ENCODE measurements around the gene KDM1B. TPM values are rescaled to one million over a fixed set of nuclear protein-coding genes. Genes with fewer than 3 reads are reported as not detected.
"Not testable (repeated sequence)": the region's sequence is repeated elsewhere in the genome, so short reads cannot be mapped to it uniquely, and the experiment has no call there.

Gene KDM1B
- total and polyA plus RNA-seq, 2 donors = 9.4 to 14.1 TPM

GRCh38 chr6:18192026-18192425, 36.8 kb downstream of the KDM1B start:
- peaks cover 11 to 16% of the 10 kb centered on the region in 2 donors for H3K36me3 ChIP-seq (ENCODE audit: control insufficient read depth in 2 of 2, insufficient read depth in 2 of 2, low read length in 1 of 2)
- DNase-seq (ENCODE audit: low read depth in 6 of 9, low spot score in 9 of 9) = no peak

GRCh38 chr6:18203786-18204185, 48.6 kb downstream of the KDM1B start:
- H3K36me3 ChIP-seq (ENCODE audit: control insufficient read depth in 2 of 2, insufficient read depth in 2 of 2, low read length in 1 of 2) = peaks cover 24 to 48% of the 10 kb centered on the region in 2 donors
- H3K4me3 ChIP-seq (ENCODE audit: low read length in 2 of 2) = no peak overlapping the region
- H3K4me1 ChIP-seq (ENCODE audit: control insufficient read depth in 2 of 2, insufficient read depth in 2 of 2, low read length in 2 of 2) = no peaks in the 10 kb centered on the region
- DNase-seq (ENCODE audit: low read depth in 6 of 9, low spot score in 9 of 9) = no peak
- 98% methylated on average over 6 of the region's 6 CpGs for WGBS
- no peaks in the 10 kb centered on the region for H3K9me3 ChIP-seq (ENCODE audit: control insufficient read depth in 2 of 2, insufficient read depth in 1 of 2, low read length in 1 of 2)
- no peaks in the 10 kb centered on the region for H3K27me3 ChIP-seq (ENCODE audit: control insufficient read depth in 2 of 2, insufficient read depth in 1 of 2, low read length in 1 of 2)
- H3K27ac ChIP-seq (ENCODE audit: low read depth in 1 of 2, low read length in 1 of 2) = no peak overlapping the region

More at GRCh38 chr6:18192026-18192425, 36.8 kb downstream of the KDM1B start:
- WGBS = 97% methylated on average over 3 of the region's 3 CpGs
- H3K27me3 ChIP-seq (ENCODE audit: control insufficient read depth in 2 of 2, insufficient read depth in 1 of 2, low read length in 1 of 2) = no peaks in the 10 kb centered on the region
- H3K4me1 ChIP-seq (ENCODE audit: control insufficient read depth in 2 of 2, insufficient read depth in 2 of 2, low read length in 2 of 2) = no peaks in the 10 kb centered on the region
- H3K4me3 ChIP-seq (ENCODE audit: low read length in 2 of 2) = no peak overlapping the region
- H3K27ac ChIP-seq (ENCODE audit: low read depth in 1 of 2, low read length in 1 of 2) = no peak overlapping the region
- no peaks in the 10 kb centered on the region for H3K9me3 ChIP-seq (ENCODE audit: control insufficient read depth in 2 of 2, insufficient read depth in 1 of 2, low read length in 1 of 2)

GRCh38 chr6:18204691-18205090, 49.5 kb downstream of the KDM1B start:
- Histone ChIP-seq H3K36me3 (ENCODE audit: control insufficient read depth in 2 of 2, insufficient read depth in 2 of 2, low read length in 1 of 2) (peaks cover 18 to 42% of the 10 kb centered on the region in 2 donors), H3K27ac (ENCODE audit: low read depth in 1 of 2, low read length in 1 of 2) (no peak overlapping the region), H3K27me3 (ENCODE audit: control insufficient read depth in 2 of 2, insufficient read depth in 1 of 2, low read length in 1 of 2) (no peaks in the 10 kb centered on the region), H3K4me3 (ENCODE audit: low read length in 2 of 2) (no peak overlapping the region), H3K9me3 (ENCODE audit: control insufficient read depth in 2 of 2, insufficient read depth in 1 of 2, low read length in 1 of 2) (no peaks in the 10 kb centered on the region), H3K4me1 (ENCODE audit: control insufficient read depth in 2 of 2, insufficient read depth in 2 of 2, low read length in 2 of 2) (no peaks in the 10 kb centered on the region)
- no peak for DNase-seq (ENCODE audit: low read depth in 6 of 9, low spot score in 9 of 9)
- 98% methylated on average over 8 of the region's 8 CpGs for WGBS

GRCh38 chr6:18206591-18206990, 51.4 kb downstream of the KDM1B start:
- 96% methylated on average over 6 of the region's 6 CpGs for WGBS
- no peak overlapping the region for H3K27ac ChIP-seq (ENCODE audit: low read depth in 1 of 2, low read length in 1 of 2)
- DNase-seq (ENCODE audit: low read depth in 6 of 9, low spot score in 9 of 9) = no peak
- H3K9me3 ChIP-seq (ENCODE audit: control insufficient read depth in 2 of 2, insufficient read depth in 1 of 2, low read length in 1 of 2) = no peaks in the 10 kb centered on the region
- no peaks in the 10 kb centered on the region for H3K27me3 ChIP-seq (ENCODE audit: control insufficient read depth in 2 of 2, insufficient read depth in 1 of 2, low read length in 1 of 2)
- H3K36me3 ChIP-seq (ENCODE audit: control insufficient read depth in 2 of 2, insufficient read depth in 2 of 2, low read length in 1 of 2) = peaks cover 20 to 34% of the 10 kb centered on the region in 2 donors
- H3K4me1 ChIP-seq (ENCODE audit: control insufficient read depth in 2 of 2, insufficient read depth in 2 of 2, low read length in 2 of 2) = no peaks in the 10 kb centered on the region
- H3K4me3 ChIP-seq (ENCODE audit: low read length in 2 of 2) = no peak overlapping the region

- Histone ChIP-seq H3K36me3 (ENCODE audit: control insufficient read depth in 2 of 2, insufficient read depth in 2 of 2, low read length in 1 of 2) (peaks cover 18 to 27% of the 10 kb centered on the region in 2 donors), H3K27me3 (ENCODE audit: control insufficient read depth in 2 of 2, insufficient read depth in 1 of 2, low read length in 1 of 2) (no peaks in the 10 kb centered on the region), H3K4me1 (ENCODE audit: control insufficient read depth in 2 of 2, insufficient read depth in 2 of 2, low read length in 2 of 2) (no peaks in the 10 kb centered on the region), H3K9me3 (ENCODE audit: control insufficient read depth in 2 of 2, insufficient read depth in 1 of 2, low read length in 1 of 2) (no peaks in the 10 kb centered on the region), H3K27ac (ENCODE audit: low read depth in 1 of 2, low read length in 1 of 2) (no peak overlapping the region), H3K4me3 (ENCODE audit: low read length in 2 of 2) (no peak overlapping the region)
- DNase-seq (ENCODE audit: low read depth in 6 of 9, low spot score in 9 of 9) = no peak
- over 99% methylated on average over 8 of the region's 8 CpGs for WGBS
These were observed 52.2 kb downstream of the KDM1B start for GRCh38 chr6:18207438-18207837.

GRCh38 chr6:18207949-18208348, 52.7 kb downstream of the KDM1B start:
- no peaks in the 10 kb centered on the region for H3K27me3 ChIP-seq (ENCODE audit: control insufficient read depth in 2 of 2, insufficient read depth in 1 of 2, low read length in 1 of 2)
- H3K36me3 ChIP-seq (ENCODE audit: control insufficient read depth in 2 of 2, insufficient read depth in 2 of 2, low read length in 1 of 2) = peaks cover 17 to 22% of the 10 kb centered on the region in 2 donors
- no peak for DNase-seq (ENCODE audit: low read depth in 6 of 9, low spot score in 9 of 9)
- 71% methylated on average over 2 of the region's 2 CpGs for WGBS
- no peak overlapping the region for H3K27ac ChIP-seq (ENCODE audit: low read depth in 1 of 2, low read length in 1 of 2)
- H3K9me3 ChIP-seq (ENCODE audit: control insufficient read depth in 2 of 2, insufficient read depth in 1 of 2, low read length in 1 of 2) = no peaks in the 10 kb centered on the region
- no peak overlapping the region for H3K4me3 ChIP-seq (ENCODE audit: low read length in 2 of 2)
- no peaks in the 10 kb centered on the region for H3K4me1 ChIP-seq (ENCODE audit: control insufficient read depth in 2 of 2, insufficient read depth in 2 of 2, low read length in 2 of 2)

- WGBS = 87% methylated on average over 9 of the region's 9 CpGs
- not testable (repeated sequence) for H3K27ac ChIP-seq (ENCODE audit: low read depth in 1 of 2, low read length in 1 of 2); H3K4me3 ChIP-seq (ENCODE audit: low read length in 2 of 2); H3K4me1 ChIP-seq (ENCODE audit: control insufficient read depth in 2 of 2, insufficient read depth in 2 of 2, low read length in 2 of 2); DNase-seq (ENCODE audit: low read depth in 6 of 9, low spot score in 9 of 9); H3K27me3 ChIP-seq (ENCODE audit: control insufficient read depth in 2 of 2, insufficient read depth in 1 of 2, low read length in 1 of 2); H3K9me3 ChIP-seq (ENCODE audit: control insufficient read depth in 2 of 2, insufficient read depth in 1 of 2, low read length in 1 of 2)
- peaks cover 15 to 17% of the 10 kb centered on the region in 2 donors for H3K36me3 ChIP-seq (ENCODE audit: control insufficient read depth in 2 of 2, insufficient read depth in 2 of 2, low read length in 1 of 2)
These were observed 53.6 kb downstream of the KDM1B start for GRCh38 chr6:18208778-18209177.

GRCh38 chr6:18209539-18210197, 54.4 kb downstream of the KDM1B start:
- DNase-seq (ENCODE audit: low read depth in 6 of 9, low spot score in 9 of 9) = no peak
- Histone ChIP-seq H3K4me3 (ENCODE audit: low read length in 2 of 2) (no peak overlapping the region), H3K27me3 (ENCODE audit: control insufficient read depth in 2 of 2, insufficient read depth in 1 of 2, low read length in 1 of 2) (no peaks in the 10 kb centered on the region), H3K27ac (ENCODE audit: low read depth in 1 of 2, low read length in 1 of 2) (no peak overlapping the region), H3K4me1 (ENCODE audit: control insufficient read depth in 2 of 2, insufficient read depth in 2 of 2, low read length in 2 of 2) (no peaks in the 10 kb centered on the region), H3K9me3 (ENCODE audit: control insufficient read depth in 2 of 2, insufficient read depth in 1 of 2, low read length in 1 of 2) (no peaks in the 10 kb centered on the region), H3K36me3 (ENCODE audit: control insufficient read depth in 2 of 2, insufficient read depth in 2 of 2, low read length in 1 of 2) (peaks cover 12 to 13% of the 10 kb centered on the region in 2 donors)
- 95% methylated on average over 12 of the region's 12 CpGs for WGBS

GRCh38 chr6:18210707-18211106, 55.5 kb downstream of the KDM1B start:
- no peak for DNase-seq (ENCODE audit: low read depth in 6 of 9, low spot score in 9 of 9)
- Histone ChIP-seq H3K4me3 (ENCODE audit: low read length in 2 of 2) (no peak overlapping the region), H3K4me1 (ENCODE audit: control insufficient read depth in 2 of 2, insufficient read depth in 2 of 2, low read length in 2 of 2) (no peaks in the 10 kb centered on the region), H3K27ac (ENCODE audit: low read depth in 1 of 2, low read length in 1 of 2) (no peak overlapping the region), H3K9me3 (ENCODE audit: control insufficient read depth in 2 of 2, insufficient read depth in 1 of 2, low read length in 1 of 2) (no peaks in the 10 kb centered on the region), H3K27me3 (ENCODE audit: control insufficient read depth in 2 of 2, insufficient read depth in 1 of 2, low read length in 1 of 2) (no peaks in the 10 kb centered on the region), H3K36me3 (ENCODE audit: control insufficient read depth in 2 of 2, insufficient read depth in 2 of 2, low read length in 1 of 2) (peaks cover 17 to 20% of the 10 kb centered on the region in 2 donors)
- 99% methylated on average over 5 of the region's 5 CpGs for WGBS

Data from thymus (tissue), 11 donors.